ENCODE results near the gene OASL.
A peak's percentile ranks its signal among the peaks of the same experiment; 100 is the strongest.
"Not testable (repeated sequence)": the region's sequence is repeated elsewhere in the genome, so short reads cannot be mapped to it uniquely, and the experiment has no call there.

The OASL gene

GRCh38 chr12:121059031-121059898, 20.2 kb upstream of the OASL start:
- no peak for DNase-seq

- DNase-seq = no peak
Measured at GRCh38 chr12:121057794-121058193, 18.7 kb upstream of the OASL start.

GRCh38 chr12:121053706-121054105, 14.7 kb upstream of the OASL start:
- DNase-seq = no peak

GRCh38 chr12:121050725-121051124, 11.7 kb upstream of the OASL start:
- DNase-seq = no peak

GRCh38 chr12:121048442-121048841, 9.4 kb upstream of the OASL start:
- DNase-seq = no peak

- DNase-seq = not testable (repeated sequence)
Measured at GRCh38 chr12:121047400-121047799, 8.4 kb upstream of the OASL start.

- DNase-seq = no peak
Measured at GRCh38 chr12:121043067-121043466, 4.0 kb upstream of the OASL start.

GRCh38 chr12:121036810-121037326, 2.2 kb downstream of the OASL start:
- DNase-seq = no peak

- no peak for DNase-seq
Measured at GRCh38 chr12:121034616-121035305, 4.3 kb downstream of the OASL start.

- no peak for DNase-seq
Measured at GRCh38 chr12:121033625-121034349, 5.3 kb downstream of the OASL start.

- DNase-seq = no peak
Measured at GRCh38 chr12:121030576-121031212, 8.4 kb downstream of the OASL start.

- DNase-seq = no peak
Measured at GRCh38 chr12:121026274-121027045, 12.6 kb downstream of the OASL start.

GRCh38 chr12:121025442-121026226, 13.4 kb downstream of the OASL start:
- DNase-seq = no peak

GRCh38 chr12:121023799-121024198, 15.2 kb downstream of the OASL start:
- DNase-seq = no peak

- DNase-seq = no peak
Measured at GRCh38 chr12:121022713-121023112, 16.3 kb downstream of the OASL start.

- DNase-seq = no peak
Measured at GRCh38 chr12:121021754-121022153, 17.3 kb downstream of the OASL start.

- DNase-seq = no peak
Measured at GRCh38 chr12:121018860-121019617, 20.0 kb downstream of the OASL start.

GRCh38 chr12:121017966-121018491, 21.0 kb downstream of the OASL start:
- no peak for DNase-seq

- peak; percentile 81 for DNase-seq
Measured at GRCh38 chr12:121015825-121016766, 22.9 kb downstream of the OASL start, which contains the start of gene C12orf43. TSS of gene C12orf43 (minus strand) at chr12:121016487. CDS start at chr12:121016474, 13 bp downstream.

All from NCI-H748 treated with DMSO at 0.1 percent for 48 hours (cell line).